Measurements from ENCODE around the gene FER1L5. TPM values are rescaled to one million over a fixed set of nuclear protein-coding genes. Genes with fewer than 3 reads are reported as not detected.

Gene FER1L5
- total RNA-seq, 4 donors from 2014 or later = not detected

DNA sequence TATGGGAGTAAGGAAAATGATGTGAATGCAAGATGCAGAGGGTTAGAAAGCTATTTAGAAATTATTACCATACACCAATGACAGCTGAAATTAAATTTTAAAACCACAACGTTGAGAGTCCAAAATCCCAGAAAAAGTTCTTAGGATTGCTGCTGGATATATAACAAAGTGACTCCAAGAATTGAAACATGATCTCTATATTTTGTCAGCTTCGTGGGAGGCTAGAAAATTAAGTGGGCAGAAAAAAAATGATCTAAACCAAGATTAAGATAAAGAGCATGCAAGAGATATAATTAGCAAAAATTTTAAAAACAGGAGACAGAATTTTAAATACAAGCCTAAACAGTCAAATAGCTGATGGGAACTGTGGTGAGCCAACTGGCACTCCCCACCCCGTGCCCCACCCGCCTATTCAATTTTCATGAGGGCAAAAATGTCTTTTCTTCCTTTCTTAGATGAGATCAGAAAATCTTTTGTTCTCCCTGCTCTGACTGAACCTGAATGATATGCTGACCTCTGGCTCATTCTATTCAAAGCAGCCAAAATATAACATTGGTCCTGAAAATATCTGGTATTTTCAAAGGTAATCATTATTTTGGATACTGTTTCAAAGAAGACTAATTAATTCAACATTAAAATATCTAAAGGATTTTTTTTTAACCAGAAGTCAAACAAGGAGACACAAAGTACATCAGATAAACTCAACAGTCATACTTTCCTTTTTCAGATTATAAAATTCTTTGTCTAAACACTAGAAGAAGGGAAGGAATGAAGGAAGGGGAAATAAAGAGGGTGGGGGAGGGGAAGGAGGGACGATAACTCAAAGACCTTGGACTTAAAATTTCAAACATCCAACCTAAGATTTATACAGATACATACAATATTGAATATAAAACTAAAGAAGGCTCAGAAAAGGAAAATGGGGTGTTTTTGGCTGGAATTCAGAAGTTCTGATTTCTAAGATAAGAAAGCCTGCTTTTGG, 16.7 kb upstream of the FER1L5 start:
- Histone ChIP-seq H3K4me3 (no peak overlapping the region), H3K36me3 (peaks cover 0 to 53% of the 10 kb centered on the region in 2 donors), H3K27me3 (no peaks in the 10 kb centered on the region), H3K4me1 (peaks cover 0 to 58% (median 10%) of the 10 kb centered on the region in 3 donors), H3K27ac (peak overlapping the region; percentile 34 to 72 (median 60)), H3K9me3 (no peaks in the 10 kb centered on the region)
- TF ChIP-seq POLR2A (IDR thresholded peaks at IDR 0.05) = no peak
- TF ChIP-seq POLR2AphosphoS5 (IDR thresholded peaks at IDR 0.05) = no peak
- TF ChIP-seq, protein P1, sequence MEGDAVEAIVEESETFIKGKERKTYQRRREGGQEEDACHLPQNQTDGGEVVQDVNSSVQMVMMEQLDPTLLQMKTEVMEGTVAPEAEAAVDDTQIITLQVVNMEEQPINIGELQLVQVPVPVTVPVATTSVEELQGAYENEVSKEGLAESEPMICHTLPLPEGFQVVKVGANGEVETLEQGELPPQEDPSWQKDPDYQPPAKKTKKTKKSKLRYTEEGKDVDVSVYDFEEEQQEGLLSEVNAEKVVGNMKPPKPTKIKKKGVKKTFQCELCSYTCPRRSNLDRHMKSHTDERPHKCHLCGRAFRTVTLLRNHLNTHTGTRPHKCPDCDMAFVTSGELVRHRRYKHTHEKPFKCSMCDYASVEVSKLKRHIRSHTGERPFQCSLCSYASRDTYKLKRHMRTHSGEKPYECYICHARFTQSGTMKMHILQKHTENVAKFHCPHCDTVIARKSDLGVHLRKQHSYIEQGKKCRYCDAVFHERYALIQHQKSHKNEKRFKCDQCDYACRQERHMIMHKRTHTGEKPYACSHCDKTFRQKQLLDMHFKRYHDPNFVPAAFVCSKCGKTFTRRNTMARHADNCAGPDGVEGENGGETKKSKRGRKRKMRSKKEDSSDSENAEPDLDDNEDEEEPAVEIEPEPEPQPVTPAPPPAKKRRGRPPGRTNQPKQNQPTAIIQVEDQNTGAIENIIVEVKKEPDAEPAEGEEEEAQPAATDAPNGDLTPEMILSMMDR (IDR thresholded peaks at IDR 0.05) = no peak
- no peak for TF ChIP-seq EP300 (IDR thresholded peaks at IDR 0.05)
- WGBS, 2 donors (ENCODE audit: low coverage in 1 of 2) = 0 to 19% methylated on average over 4 to 5 of the region's 5 CpGs
- ATAC-seq = peak; percentile 13

DNA sequence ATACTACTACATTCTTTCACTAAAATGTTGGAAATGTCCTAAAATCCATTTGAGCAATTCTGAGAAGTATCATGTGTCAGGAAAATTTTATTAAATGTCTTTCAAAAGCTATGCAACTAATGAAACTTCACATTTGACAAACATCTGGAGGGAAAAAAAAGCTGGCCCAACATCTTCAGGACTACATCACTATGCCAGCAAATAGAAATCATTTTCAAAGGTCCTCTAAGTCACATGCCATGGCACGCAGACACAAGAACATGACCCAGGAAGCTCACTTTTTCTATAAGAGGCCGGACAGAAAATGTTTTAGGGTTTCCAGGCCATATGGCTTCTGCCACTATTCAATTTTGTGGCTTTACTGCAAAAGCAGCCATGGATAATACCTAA, 16.0 kb upstream of the FER1L5 start:
- 21 to 41% methylated on average over 2 of the region's 2 CpGs for WGBS, 2 donors (ENCODE audit: low coverage in 1 of 2)
- Histone ChIP-seq H3K27ac (peak overlapping the region; percentile 15 to 72 (median 60)), H3K27me3 (no peaks in the 10 kb centered on the region), H3K4me1 (peaks cover 0 to 64% (median 10%) of the 10 kb centered on the region in 3 donors), H3K36me3 (peaks cover 0 to 60% of the 10 kb centered on the region in 2 donors), H3K9me3 (no peaks in the 10 kb centered on the region), H3K4me3 (no peak overlapping the region)
- no peak for TF ChIP-seq POLR2AphosphoS5 (IDR thresholded peaks at IDR 0.05)
- no peak for TF ChIP-seq POLR2A (IDR thresholded peaks at IDR 0.05)
- TF ChIP-seq, protein P1 (IDR thresholded peaks at IDR 0.05) = no peak
- TF ChIP-seq EP300 (IDR thresholded peaks at IDR 0.05) = no peak
- ATAC-seq = peak; percentile 48

DNA sequence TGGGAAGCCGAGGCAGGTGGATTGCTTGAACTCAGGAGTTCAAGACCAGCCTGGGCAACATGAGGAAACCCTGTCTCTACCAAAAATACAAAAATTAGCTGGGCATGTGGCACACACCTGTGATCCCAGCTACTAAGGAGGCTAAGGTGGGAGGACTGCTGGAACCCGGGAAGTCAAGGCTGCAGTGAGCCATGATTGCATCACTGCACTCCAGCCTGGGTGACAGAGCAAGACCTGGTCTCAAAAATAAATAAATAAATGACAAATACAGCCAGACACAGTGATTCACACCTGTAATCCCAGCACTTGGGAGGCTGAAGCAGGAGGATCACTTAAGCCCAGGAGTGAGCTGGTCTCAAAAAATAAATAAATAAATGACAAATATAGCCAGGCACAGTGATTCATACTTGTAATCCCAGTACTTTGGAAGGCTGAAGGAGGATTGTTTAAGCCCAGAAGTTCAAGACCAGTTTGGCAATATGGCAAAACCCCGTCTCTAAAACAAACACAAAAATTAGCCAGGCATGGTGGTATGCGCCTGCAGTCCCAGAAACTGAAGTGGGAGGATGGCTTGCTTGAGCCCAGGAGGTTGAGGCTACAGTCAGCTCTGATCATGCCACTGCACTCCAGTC, 10.6 kb upstream of the FER1L5 start:
- no peaks in the 10 kb centered on the region for H3K27me3 ChIP-seq
- H3K36me3 ChIP-seq = peaks cover 0 to 67% of the 10 kb centered on the region in 2 donors
- ATAC-seq = no peak
- 54 to 79% methylated on average over 3 to 4 of the region's 4 CpGs for WGBS, 2 donors (ENCODE audit: low coverage in 1 of 2)
- peak overlapping the region in 1 of 4 donors; percentile 3 for H3K27ac ChIP-seq
- TF ChIP-seq POLR2A (IDR thresholded peaks at IDR 0.05) = no peak
- TF ChIP-seq EP300 (IDR thresholded peaks at IDR 0.05) = no peak
- TF ChIP-seq, protein P1 (IDR thresholded peaks at IDR 0.05) = no peak
- TF ChIP-seq POLR2AphosphoS5 (IDR thresholded peaks at IDR 0.05) = no peak
- no peak overlapping the region for H3K4me3 ChIP-seq
- no peaks in the 10 kb centered on the region for H3K9me3 ChIP-seq
- peaks cover 0 to 77% (median 14%) of the 10 kb centered on the region in 3 donors for H3K4me1 ChIP-seq

DNA sequence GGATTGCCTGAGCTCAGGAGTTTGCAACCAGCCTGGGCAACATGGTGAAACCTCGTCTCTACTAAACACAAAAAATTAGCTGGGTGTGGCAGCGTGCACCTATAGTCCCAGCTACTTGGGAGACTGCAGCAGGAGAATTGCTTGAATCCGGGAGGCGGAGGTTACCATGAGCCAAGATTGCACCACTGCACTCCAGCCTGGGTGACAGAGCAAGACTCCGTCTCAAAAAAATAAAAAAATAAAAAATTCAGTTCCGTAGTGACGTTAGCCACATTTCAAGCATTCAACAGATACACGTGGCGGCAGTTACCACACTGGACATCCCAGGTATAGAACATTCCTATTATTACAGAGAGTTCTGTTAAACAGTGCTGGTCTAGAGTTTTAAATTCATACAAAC, 8.9 kb upstream of the FER1L5 start:
- H3K27ac ChIP-seq = peak overlapping the region in 1 of 4 donors; percentile 96
- peaks cover 0 to 72% (median 15%) of the 10 kb centered on the region in 3 donors for H3K4me1 ChIP-seq
- TF ChIP-seq POLR2AphosphoS5 (IDR thresholded peaks at IDR 0.05) = no peak
- TF ChIP-seq EP300 (IDR thresholded peaks at IDR 0.05) = no peak
- TF ChIP-seq, protein P1 (IDR thresholded peaks at IDR 0.05) = no peak
- TF ChIP-seq POLR2A (IDR thresholded peaks at IDR 0.05) = no peak
- no peaks in the 10 kb centered on the region for H3K9me3 ChIP-seq
- WGBS, 2 donors (ENCODE audit: low coverage in 1 of 2) = 81 to 86% methylated on average over 7 to 9 of the region's 9 CpGs
- no peak for ATAC-seq
- H3K36me3 ChIP-seq = peaks cover 0 to 51% of the 10 kb centered on the region in 2 donors
- no peak overlapping the region for H3K4me3 ChIP-seq
- H3K27me3 ChIP-seq = no peaks in the 10 kb centered on the region
